Fibroblast of the conjunctiva (primary cell): Measurements from ENCODE around the gene PCP4.

Experiments used
- DNase-seq: peaks from one replicate; pipeline ENCODE4 v3.0.0-alpha.2; 2010; ENCODE audit warnings: low read depth

The PCP4 gene

DNA sequence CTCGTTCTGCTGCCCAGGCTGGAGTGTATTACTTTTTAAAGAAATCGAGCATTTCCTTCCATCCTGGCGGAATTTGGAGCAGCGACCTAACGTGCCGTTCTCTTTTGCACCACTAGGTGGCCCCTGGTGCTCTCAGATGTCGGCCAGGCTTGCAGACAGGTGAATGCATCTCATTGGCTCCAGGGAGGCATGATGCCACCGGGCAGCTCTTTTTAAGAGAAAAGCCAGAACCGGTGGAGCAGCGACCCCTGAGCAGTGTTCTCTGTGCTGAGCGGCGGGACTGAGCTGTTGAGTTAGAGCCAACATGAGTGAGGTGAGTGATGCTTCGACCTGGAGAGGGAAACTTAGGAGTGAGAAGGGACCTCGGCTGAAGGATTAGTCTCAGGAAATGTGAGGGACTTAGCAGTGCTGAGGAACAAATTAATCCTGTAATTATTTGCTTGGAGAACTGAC is at the start of gene PCP4:
TSS of gene PCP4 (plus strand) at position 241 of the 453 bp plus-strand sequence. CDS start at position 305, 64 bp downstream.
- peak; percentile 4 for DNase-seq

- DNase-seq: no peak
Observed at GRCh38 chr21:39818557-39818956, 48.7 kb upstream of the PCP4 start.

- no peak for DNase-seq
Observed at GRCh38 chr21:39822042-39822441, 45.2 kb upstream of the PCP4 start.

DNA sequence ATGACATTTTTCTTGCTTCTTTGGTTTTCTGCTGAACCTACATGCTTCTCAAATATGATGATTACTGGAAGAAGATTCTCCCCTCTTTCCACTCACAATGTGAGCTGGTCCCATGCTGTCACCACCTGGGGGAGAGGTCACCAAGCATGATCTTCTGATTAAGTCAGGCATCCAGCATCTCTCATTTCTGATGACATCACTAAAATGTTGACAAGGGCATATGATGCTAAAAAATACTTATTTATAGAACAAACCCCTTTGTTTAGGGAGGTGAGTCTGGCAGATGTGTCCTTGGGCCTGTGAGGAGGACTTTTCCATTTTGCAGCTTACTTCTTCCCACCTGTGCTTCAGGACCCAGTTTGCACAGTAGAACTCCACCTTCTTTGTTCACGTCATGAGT is 42.0 kb upstream of the PCP4 start:
- no peak for DNase-seq

DNA sequence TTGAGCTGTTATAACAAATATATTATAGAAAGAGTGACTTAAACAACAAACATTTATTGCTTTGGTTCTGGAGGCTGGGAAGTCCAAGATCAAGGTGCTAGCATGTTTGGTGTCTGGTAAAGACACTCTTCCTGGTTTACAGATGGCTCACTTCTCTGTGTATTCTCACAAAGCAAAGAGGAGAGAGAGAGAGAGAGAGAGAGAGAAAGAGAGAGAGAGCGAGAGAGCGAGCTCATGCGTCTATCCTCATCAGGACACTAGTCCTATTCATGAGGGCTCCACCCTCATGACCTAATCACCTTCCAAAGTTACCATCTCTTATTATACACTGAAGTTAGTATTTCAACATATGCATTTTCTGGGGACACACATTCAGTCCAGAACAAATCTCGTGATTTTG is 32.7 kb upstream of the PCP4 start:
- DNase-seq: no peak

- no peak for DNase-seq
Observed at GRCh38 chr21:39837861-39838359, 29.3 kb upstream of the PCP4 start.

DNA sequence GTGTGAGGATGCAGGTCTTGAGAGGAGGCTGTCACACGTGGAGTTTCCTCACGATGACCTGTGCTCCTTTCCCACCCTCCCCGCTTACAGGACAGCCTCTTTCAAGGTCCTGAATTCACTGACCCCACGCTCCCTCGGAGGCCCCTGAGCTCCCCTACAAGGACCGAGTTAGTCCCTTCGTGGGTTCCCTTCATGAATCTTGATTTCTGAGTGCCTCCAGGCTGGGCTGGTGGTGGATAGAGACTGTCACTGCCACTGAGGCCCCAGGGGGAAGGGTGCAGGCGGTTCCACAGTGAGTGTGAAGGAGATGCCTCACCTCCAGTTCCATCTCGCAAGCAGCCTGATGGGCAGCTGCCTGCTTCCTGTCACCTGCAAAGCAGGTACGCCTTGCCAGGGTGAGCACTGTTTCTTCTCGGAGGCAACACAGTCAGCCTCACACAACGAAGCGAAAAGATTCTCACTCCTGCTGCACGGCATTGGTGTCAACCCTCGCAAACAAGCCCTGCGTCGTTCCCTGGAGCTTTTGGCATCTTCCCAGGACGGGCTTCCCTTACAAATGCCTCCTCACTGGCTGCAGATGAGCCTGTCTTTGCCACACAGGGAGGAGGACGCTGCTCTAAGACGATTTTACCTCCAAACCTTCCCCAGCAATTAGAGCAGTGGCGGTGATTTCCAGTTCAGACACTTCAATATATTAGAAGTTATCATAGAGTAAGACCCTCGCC is 26.7 kb upstream of the PCP4 start:
- DNase-seq: no peak

GRCh38 chr21:39842741-39843459 is 24.3 kb upstream of the PCP4 start:
- DNase-seq: no peak

GRCh38 chr21:39843483-39843882 is 23.8 kb upstream of the PCP4 start:
- no peak for DNase-seq

- DNase-seq: no peak
Observed at GRCh38 chr21:39843916-39844315, 23.3 kb upstream of the PCP4 start.

DNA sequence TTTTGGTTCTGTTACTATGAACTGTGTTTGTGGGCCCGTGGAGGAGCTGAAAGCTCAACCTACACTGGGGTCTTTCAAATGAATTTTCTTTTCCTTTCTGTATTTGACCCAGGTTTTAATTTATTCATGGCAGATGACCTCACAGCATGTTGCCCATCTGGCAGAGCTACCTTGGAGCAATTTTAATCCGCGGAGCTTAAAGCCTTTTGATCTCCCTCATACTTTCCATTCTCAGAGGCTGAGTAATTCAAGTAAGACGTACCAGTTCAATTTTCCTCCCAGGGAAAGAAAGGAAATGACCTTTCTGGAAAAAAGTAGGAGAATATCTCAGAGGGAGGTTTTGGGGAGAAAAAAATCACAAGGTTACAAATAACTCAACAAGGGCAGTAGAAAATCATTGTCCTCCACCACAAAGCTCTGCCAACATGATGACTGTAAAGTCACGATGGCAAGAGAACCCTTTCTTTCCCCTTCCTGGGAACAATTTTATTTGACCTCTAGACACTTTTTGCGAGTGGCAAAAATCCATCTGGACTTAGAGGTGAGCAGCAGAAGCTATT is 21.6 kb upstream of the PCP4 start:
- DNase-seq: no peak

GRCh38 chr21:39847877-39848276 is 19.4 kb upstream of the PCP4 start:
- no peak for DNase-seq

DNA sequence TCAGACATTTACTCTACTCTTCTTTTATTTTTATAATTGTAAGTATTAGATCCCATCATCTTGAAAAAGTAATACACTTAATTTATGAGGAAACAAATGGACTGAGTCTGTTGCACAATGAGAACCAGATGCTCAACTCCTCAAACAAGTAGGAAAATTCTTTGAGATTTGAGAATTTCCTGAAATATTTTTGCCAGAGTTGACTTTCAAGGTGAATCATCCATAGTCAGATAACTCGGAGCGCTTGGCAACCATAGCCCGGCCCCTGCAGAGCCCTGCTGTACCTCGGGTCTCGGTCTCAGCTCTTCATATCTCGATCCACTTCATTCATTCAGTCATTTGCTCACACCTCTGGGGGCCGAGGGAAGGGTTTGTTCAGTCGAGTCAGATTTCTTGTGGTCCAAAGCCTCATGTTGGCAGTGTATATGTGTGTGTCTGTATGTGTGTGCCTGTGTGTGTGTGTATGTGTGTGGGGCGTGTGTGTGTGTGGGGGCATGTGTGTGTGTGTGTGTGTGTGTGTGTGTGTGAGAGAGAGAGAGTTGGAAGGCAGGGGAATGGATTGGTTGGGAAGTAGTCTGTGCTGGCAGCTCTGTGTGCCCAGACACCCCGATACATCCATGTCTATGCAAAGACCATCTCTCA is 18.1 kb upstream of the PCP4 start:
- DNase-seq: no peak

DNA sequence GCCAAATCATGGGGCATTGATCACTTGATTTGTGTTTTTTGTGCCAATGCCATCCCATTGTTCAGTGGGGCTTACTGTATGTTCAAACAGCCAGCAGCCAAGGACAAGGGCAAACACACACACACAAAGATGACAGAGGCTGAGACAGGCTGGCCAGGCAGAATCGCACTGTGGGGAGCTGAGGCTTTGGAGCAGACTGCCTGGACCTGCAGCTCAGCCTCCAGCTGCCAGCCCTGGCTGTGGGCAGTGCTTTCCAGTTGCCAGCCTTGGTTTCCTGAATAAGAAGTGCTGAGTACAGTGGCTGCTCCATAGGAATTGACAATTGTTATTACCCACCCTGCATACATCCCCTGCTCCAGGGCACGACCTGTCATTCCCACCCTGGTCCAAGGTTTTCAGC is 16.9 kb upstream of the PCP4 start:
- DNase-seq: no peak

- DNase-seq: no peak
Observed at GRCh38 chr21:39851002-39851618, 16.1 kb upstream of the PCP4 start.

DNA sequence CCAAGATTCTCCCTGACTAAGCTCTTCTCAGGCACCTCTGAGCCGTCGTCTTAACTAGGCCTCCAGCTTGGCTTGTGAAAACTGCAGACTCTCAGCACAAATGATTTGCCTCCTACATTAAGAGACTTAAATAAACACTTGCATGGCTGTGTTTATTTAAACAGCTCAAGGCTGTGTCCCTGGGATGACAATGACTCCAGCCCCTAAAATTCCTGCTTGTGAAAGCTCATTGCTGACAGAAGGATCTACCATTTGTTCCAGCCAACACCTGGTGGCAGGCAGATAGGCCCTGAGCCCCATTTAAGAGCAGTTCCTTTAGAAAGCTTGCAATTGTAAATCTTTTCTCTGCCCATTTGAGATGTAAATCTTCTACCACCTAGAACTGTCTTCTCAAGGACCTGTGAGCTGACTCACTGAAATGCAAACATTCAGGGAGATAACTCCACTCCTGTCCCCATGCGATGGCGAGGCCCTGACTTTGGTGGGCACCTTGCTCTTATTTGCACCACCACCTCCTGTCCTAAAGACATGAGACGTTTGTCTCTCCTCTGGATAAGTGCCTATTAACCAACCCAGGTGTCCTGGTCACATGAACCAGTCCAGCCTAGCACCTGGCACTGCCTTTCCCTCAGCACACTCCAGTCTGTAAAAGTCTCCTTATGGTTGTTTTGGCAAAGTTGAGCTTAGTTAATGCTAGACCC is 15.1 kb upstream of the PCP4 start:
- DNase-seq: no peak

GRCh38 chr21:39852726-39853500 is 14.3 kb upstream of the PCP4 start:
- DNase-seq: no peak

- no peak for DNase-seq
Observed at GRCh38 chr21:39854572-39854971, 12.7 kb upstream of the PCP4 start.

DNA sequence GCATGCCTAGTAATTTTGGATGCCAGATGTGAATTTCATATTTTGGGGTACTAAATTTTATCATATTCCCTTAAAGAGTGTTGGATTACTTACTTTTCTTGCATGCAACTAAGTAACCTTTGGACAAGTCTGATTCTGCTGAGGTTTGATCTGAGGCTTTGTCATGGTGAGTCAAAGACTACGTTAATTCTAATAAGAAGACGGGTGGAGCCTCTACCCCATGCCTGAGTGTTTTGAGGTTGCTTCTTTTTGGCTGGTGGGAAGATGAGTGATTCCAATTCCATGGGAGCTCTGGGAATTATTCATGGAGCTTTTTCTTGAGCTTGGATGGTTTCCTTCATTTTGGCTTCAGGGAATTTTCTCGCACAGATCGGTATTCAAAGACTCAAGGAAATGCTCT is 11.6 kb upstream of the PCP4 start:
- no peak for DNase-seq

- DNase-seq: no peak
Observed at GRCh38 chr21:39860600-39860999, 6.6 kb upstream of the PCP4 start.

- DNase-seq: no peak
Observed at GRCh38 chr21:39863111-39863510, 4.1 kb upstream of the PCP4 start.
